ENCODE data around the gene MAP6. TPM values are rescaled to one million over a fixed set of nuclear protein-coding genes. Genes with fewer than 3 reads are reported as not detected.

The MAP6 gene
- total RNA-seq, 2 donors from 2014 or later, result 2.6 to 3.4 TPM

GRCh38 chr11:75678620-75679259 is 9.9 kb upstream of the MAP6 start:
- H3K27me3 ChIP-seq, result no peaks in the 10 kb centered on the region
- H3K4me3 ChIP-seq, result no peak overlapping the region
- no peak for DNase-seq

DNA sequence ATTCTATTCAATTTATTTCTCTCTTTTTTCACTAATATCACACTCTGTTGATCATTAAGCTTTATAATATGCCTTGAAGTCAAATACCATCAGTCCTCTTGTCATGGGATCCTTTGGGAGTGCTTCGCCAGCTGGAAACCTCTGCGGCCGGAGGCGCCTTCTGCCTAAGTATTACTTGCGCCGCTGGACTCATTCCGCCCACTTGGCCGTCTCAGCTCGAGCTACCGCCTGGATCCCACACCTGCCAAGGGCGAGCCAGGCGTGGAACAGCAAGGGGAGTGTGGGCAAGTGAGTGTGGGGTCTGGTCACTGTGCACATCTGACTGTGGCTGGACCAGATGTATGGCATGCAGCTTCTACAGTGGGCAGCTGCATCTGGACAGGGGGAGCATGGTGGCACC is 9.1 kb upstream of the MAP6 start:
- H3K4me3 ChIP-seq, result no peak overlapping the region
- H3K4me1 ChIP-seq, result no peaks in the 10 kb centered on the region
- 67 to 73% methylated on average over 12 of the region's 12 CpGs for WGBS, 2 donors
- no peak for TF ChIP-seq POLR2A (IDR thresholded peaks at IDR 0.05)
- TF ChIP-seq, protein P1, sequence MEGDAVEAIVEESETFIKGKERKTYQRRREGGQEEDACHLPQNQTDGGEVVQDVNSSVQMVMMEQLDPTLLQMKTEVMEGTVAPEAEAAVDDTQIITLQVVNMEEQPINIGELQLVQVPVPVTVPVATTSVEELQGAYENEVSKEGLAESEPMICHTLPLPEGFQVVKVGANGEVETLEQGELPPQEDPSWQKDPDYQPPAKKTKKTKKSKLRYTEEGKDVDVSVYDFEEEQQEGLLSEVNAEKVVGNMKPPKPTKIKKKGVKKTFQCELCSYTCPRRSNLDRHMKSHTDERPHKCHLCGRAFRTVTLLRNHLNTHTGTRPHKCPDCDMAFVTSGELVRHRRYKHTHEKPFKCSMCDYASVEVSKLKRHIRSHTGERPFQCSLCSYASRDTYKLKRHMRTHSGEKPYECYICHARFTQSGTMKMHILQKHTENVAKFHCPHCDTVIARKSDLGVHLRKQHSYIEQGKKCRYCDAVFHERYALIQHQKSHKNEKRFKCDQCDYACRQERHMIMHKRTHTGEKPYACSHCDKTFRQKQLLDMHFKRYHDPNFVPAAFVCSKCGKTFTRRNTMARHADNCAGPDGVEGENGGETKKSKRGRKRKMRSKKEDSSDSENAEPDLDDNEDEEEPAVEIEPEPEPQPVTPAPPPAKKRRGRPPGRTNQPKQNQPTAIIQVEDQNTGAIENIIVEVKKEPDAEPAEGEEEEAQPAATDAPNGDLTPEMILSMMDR (IDR thresholded peaks at IDR 0.05), result no peak
- H3K9me3 ChIP-seq, result peaks cover 0 to 5% (median 0%) of the 10 kb centered on the region in 3 donors
- H3K27ac ChIP-seq, result no peak overlapping the region
- no peaks in the 10 kb centered on the region for H3K36me3 ChIP-seq (replicated peaks in 1 of 2; ENCODE audit: insufficient read depth in 1 of 2, low read depth in 2 of 2)
- DNase-seq (no peak), ATAC-seq (no peak)
- no peaks in the 10 kb centered on the region for H3K27me3 ChIP-seq
- intact Hi-C loops (cut with DNase I), result no loop called here

More at GRCh38 chr11:75678620-75679259, 9.9 kb upstream of the MAP6 start:
- H3K4me1 ChIP-seq, result no peaks in the 10 kb centered on the region
- H3K27ac ChIP-seq, result no peak overlapping the region
- WGBS, 2 donors, result 53 to 67% methylated on average over 2 to 17 of the region's 17 CpGs
- H3K9me3 ChIP-seq, result peaks cover 0 to 5% (median 0%) of the 10 kb centered on the region in 3 donors
- ATAC-seq, result no peak
- intact Hi-C loops (cut with DNase I), result no loop called here
- TF ChIP-seq, protein P1 (IDR thresholded peaks at IDR 0.05), result no peak
- no peak for TF ChIP-seq POLR2A (IDR thresholded peaks at IDR 0.05)
- H3K36me3 ChIP-seq (replicated peaks in 1 of 2; ENCODE audit: insufficient read depth in 1 of 2, low read depth in 2 of 2), result no peaks in the 10 kb centered on the region

DNA sequence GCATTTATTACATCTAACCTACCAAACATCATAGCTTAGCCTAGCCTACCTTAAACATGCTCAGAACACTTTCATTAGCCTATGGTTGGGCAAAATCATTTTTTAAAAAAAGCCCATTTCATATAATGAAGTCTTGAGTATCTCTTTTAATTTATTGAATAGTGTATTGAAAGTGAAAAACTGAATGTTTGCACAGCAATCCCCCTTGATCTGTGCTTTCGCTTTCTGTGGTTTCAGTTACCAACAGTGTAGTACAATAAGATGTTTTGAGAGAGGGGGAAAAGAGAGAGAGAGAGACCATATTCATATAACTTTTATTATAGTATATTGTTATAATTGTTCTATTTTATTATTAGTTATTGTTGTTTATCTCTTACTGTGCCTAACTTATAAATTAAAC is 8.4 kb upstream of the MAP6 start:
- Histone ChIP-seq H3K36me3 (replicated peaks in 1 of 2; ENCODE audit: insufficient read depth in 1 of 2, low read depth in 2 of 2) (no peaks in the 10 kb centered on the region), H3K9me3 (peaks cover 0 to 5% (median 0%) of the 10 kb centered on the region in 3 donors), H3K4me3 (no peak overlapping the region), H3K27ac (no peak overlapping the region), H3K27me3 (no peaks in the 10 kb centered on the region), H3K4me1 (no peaks in the 10 kb centered on the region)
- DNase-seq (no peak), ATAC-seq (no peak)
- TF ChIP-seq, protein P1 (IDR thresholded peaks at IDR 0.05), result no peak
- TF ChIP-seq POLR2A (IDR thresholded peaks at IDR 0.05), result no peak
- WGBS, 2 donors, result 72 to 92% methylated on average over 1 of the region's 1 CpG
- intact Hi-C loops (cut with DNase I), result no loop called here

DNA sequence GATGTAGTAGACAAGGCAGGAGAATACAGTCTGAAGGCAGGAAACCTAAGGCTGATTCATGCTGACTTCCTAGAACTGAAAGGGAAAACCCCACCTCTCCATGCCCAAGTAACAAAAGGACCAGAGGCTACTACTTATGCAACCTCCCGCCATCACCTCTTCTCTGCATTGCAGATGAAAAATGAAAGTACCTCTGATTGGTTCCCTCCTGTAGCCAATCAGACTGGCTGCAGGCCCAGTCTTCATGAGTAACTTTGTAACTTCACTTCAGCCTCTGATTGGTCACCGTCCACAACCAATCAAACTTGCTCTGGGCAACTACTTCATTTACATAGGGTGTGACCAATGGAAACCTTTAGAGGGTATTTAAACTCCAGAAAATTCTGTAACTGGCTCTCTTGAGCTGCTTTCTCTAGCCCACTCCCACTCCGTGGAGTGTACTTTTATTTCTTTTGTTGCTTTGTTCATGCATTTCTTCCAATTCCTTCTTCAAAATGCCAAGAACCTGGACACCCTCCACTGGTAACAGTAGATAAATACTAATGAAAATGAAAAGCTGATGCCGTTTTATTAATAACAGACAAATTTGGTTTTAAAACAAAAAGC is 5.2 kb upstream of the MAP6 start:
- Histone ChIP-seq H3K4me1 (peaks cover under 1% of the 10 kb centered on the region), H3K27me3 (peaks cover 0 to 6% of the 10 kb centered on the region in 2 donors), H3K27ac (no peak overlapping the region), H3K4me3 (no peak overlapping the region), H3K36me3 (replicated peaks in 1 of 2; ENCODE audit: insufficient read depth in 1 of 2, low read depth in 2 of 2) (no peaks in the 10 kb centered on the region), H3K9me3 (peaks cover 0 to 5% (median 0%) of the 10 kb centered on the region in 3 donors)
- WGBS, 2 donors, result 79 to 90% methylated on average over 4 of the region's 4 CpGs
- TF ChIP-seq POLR2A (IDR thresholded peaks at IDR 0.05), result no peak
- TF ChIP-seq, protein P1 (IDR thresholded peaks at IDR 0.05), result no peak
- DNase-seq, result no peak
- no peak for ATAC-seq
- intact Hi-C loops (cut with DNase I), result no loop called here
